ENCODE results near the gene PPM1F. TPM values are rescaled to one million over a fixed set of nuclear protein-coding genes. Genes with fewer than 3 reads are reported as not detected.

The PPM1F gene
- total and polyA plus RNA-seq, 10 of the 15 experiments (the other 5 are each of a cell fraction or from before 2014, with no cell fraction given), result 0.55 to 26.3 (median 9.7) TPM

GRCh38 chr22:21889251-21889990 lies 63.2 kb downstream of the PPM1F start:
- Histone ChIP-seq H3K4me2 (ENCODE audit: control insufficient read depth, insufficient read depth) (no peak overlapping the region), H3K27me3 (replicated peaks in 1 of 2; ENCODE audit: control insufficient read depth in 2 of 2, insufficient read depth in 2 of 2, low read length in 1 of 2) (no peaks in the 10 kb centered on the region), H2AFZ (ENCODE audit: control insufficient read depth, low read depth, low read length) (no peak overlapping the region), H3K4me3 (no peak overlapping the region), H3K9ac (ENCODE audit: control insufficient read depth, insufficient read depth, low read length) (no peak overlapping the region), H3K79me2 (ENCODE audit: control insufficient read depth, insufficient read depth, low read length) (no peaks in the 10 kb centered on the region), H3K36me3 (ENCODE audit: control insufficient read depth in 2 of 2, insufficient read depth in 2 of 2, low read length in 1 of 2) (no peaks in the 10 kb centered on the region), H3K9me3 (replicated peaks; ENCODE audit: control insufficient read depth, insufficient read depth, low read length) (no peaks in the 10 kb centered on the region), H3K4me1 (ENCODE audit: control insufficient read depth, insufficient read depth, low read length) (no peaks in the 10 kb centered on the region), H4K20me1 (ENCODE audit: control insufficient read depth, insufficient read depth) (no peaks in the 10 kb centered on the region), H3K27ac (ENCODE audit: control insufficient read depth, insufficient read depth) (no peak overlapping the region)
- ChIA-PET CTCF (no interaction called here), RAD21 (ENCODE audit: unreplicated experiment) (no interaction called here), POLR2A (interaction anchor here (0.7 kb wide), 1 partner anchor 11 kb away, joined by 5 read pairs; no protein-coding TSS in a partner anchor), SMC1A (ENCODE audit: uncharacterized antibody, unreplicated experiment) (no interaction called here)
- DNase-seq (ENCODE audit: low read depth, low spot score) (no peak), ATAC-seq (no peak), FAIRE-seq (no peak)
- in situ Hi-C loops (cut with MboI) (no loop called here), intact Hi-C loops (cut with micrococcal nuclease; ENCODE audit: unreplicated experiment) (no loop called here)
- WGBS (ENCODE audit: insufficient coverage, insufficient replicate concordance, low lambda C conversion rate, missing lambda C conversion rate), result 72% methylated on average over 10 of the region's 10 CpGs
- BruUV-seq (replicated peaks), result no TSS peak
- TF ChIP-seq FOXK2 (IDR thresholded peaks at IDR 0.05), result no peak
- TF ChIP-seq ATF3 (IDR thresholded peaks at IDR 0.05; ENCODE audit: borderline replicate concordance, extremely low read depth, low read depth, low read length), result no peak
- TF ChIP-seq NKRF (conservative IDR thresholded peaks at IDR 0.05), result no peak
- TF ChIP-seq GABPA (IDR thresholded peaks at IDR 0.05; ENCODE audit: low read depth), result no peak
- no peak for TF ChIP-seq BMI1 (IDR thresholded peaks at IDR 0.05; ENCODE audit: borderline replicate concordance)
- no peak for TF ChIP-seq ZNF592 (IDR thresholded peaks at IDR 0.05)
- TF ChIP-seq IRF3 (IDR thresholded peaks at IDR 0.05), result no peak
- TF ChIP-seq ASH2L (IDR thresholded peaks at IDR 0.05; ENCODE audit: borderline replicate concordance, low read depth), result no peak
- no peak for TF ChIP-seq POLR2A (IDR thresholded peaks at IDR 0.05; ENCODE audit: low read depth, low read length)
- TF ChIP-seq BRCA1 (IDR thresholded peaks at IDR 0.05; ENCODE audit: low read depth, low read length), result no peak
- TF ChIP-seq RAD51 (IDR thresholded peaks at IDR 0.05), result no peak
- no peak for TF ChIP-seq E4F1 (IDR thresholded peaks at IDR 0.05; ENCODE audit: borderline replicate concordance, partially characterized antibody)
- no peak for TF ChIP-seq RFX5 (IDR thresholded peaks at IDR 0.05; ENCODE audit: low read depth, low read length)
- TF ChIP-seq ESRRA (IDR thresholded peaks at IDR 0.05; ENCODE audit: low read length), result no peak
- no peak for TF ChIP-seq ZSCAN29 (IDR thresholded peaks at IDR 0.05)

All from GM12878 (cell line).